GM23248 (cell line): ENCODE measurements around the gene SF3B2.

Experiments used
- EZH2 ChIP-seq: fragments of 200-600 bp; sonication (generic); IDR thresholded peaks from 2 replicates; pipeline ENCODE4 v1.6.1; 2018; ENCODE audit warnings: antibody characterized with exemption, mild to moderate bottlenecking; ENCODE audit not compliant: insufficient read depth, poor library complexity, severe bottlenecking
- EZH2phosphoT487 ChIP-seq: fragments of 200-600 bp; sonication (generic); IDR thresholded peaks from 2 replicates; pipeline ENCODE4 v1.6.1; 2018; ENCODE audit warnings: antibody characterized with exemption, moderate library complexity, mild to moderate bottlenecking, low read depth; ENCODE audit not compliant: insufficient read depth

DNA sequence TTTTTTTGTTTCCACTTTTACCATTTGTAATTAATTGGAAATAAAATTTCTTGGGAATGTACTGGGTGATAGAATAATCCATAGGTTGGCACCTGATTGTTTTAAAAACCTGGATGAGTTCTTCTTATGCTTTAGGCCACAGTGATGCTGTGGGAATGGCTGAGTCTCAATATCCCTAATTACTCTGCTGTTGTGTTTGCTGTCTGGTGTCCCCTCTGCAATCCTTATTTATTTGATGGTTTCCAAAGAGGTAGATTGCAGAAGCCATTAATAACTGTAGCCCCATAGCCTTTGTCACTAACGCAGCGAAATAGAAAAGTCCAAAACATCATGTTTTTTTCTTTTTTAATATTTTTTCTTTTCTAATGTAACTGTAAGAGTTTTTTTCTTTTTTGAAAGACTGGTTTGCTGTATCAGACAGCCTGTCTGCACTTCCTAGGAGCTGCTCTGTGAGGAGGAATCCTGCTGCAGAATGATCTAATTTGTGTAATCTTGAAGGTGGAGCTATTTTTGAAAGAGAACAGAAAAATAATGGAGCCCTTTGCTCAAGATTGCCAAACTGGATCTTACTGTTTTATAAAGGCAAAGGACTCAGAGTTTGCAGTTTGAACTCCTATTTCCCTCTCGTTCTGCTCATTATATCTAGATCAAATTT lies 32.8 kb downstream of the SF3B2 start:
- TF ChIP-seq EZH2 (no peak), EZH2phosphoT487 (no peak)
